K562 (cell line): ENCODE data around the gene SEMA6B. TPM values are rescaled to one million over a fixed set of nuclear protein-coding genes. Genes with fewer than 3 reads are reported as not detected.
A peak's percentile ranks its signal among the peaks of the same experiment; 100 is the strongest.

Source experiments
- EGR1 ChIP-seq: fragments of 450-650 bp; conservative IDR thresholded peaks from 2 replicates; pipeline ENCODE4 v1.6.1; 2017; ENCODE audit warnings: mild to moderate bottlenecking
- FOSL1 ChIP-seq: fragments of 200-800 bp; sonication (Bioruptor generic); conservative IDR thresholded peaks from 2 replicates; pipeline ENCODE4 v1.6.1; 2016; ENCODE audit warnings: missing genetic modification characterization, missing compliant biosample characterization
- HDAC1 ChIP-seq, 2 experiments: fragments of 450-650 bp; IDR thresholded peaks; 2 replicates each; pipeline ENCODE4 v1.6.1; 2016 to 2017; ENCODE audit warnings: inconsistent platforms in 1 of 2, mild to moderate bottlenecking in 1 of 2, moderate library complexity in 1 of 2
- MTA1 ChIP-seq: fragments of 450-650 bp; IDR thresholded peaks from 2 replicates; pipeline ENCODE4 v1.6.1; 2017; ENCODE audit warnings: borderline replicate concordance
- RB1 ChIP-seq: fragments of 450-650 bp; IDR thresholded peaks from 2 replicates; pipeline ENCODE4 v1.6.1; 2017; ENCODE audit warnings: low read depth, mild to moderate bottlenecking
- ZBTB7A ChIP-seq: IDR thresholded peaks from 2 replicates; pipeline ENCODE4 v1.6.1; 2011; ENCODE audit warnings: low read depth, mild to moderate bottlenecking, low read length, moderate library complexity, borderline replicate concordance; ENCODE audit not compliant: control insufficient read depth
- polyA plus RNA-seq, 8 experiments: library from polyadenylated mRNA; depleted of rRNA in 4 of 8; stranded (reverse) in 5 of 8; unstranded in 3 of 8; fragments of >200 nt; fragmentation: Nextera tagmentation in 2 of 8; fragmentation: Illumina TruSeq in 1 of 8; extraction: Ambion mirVana in 2 of 8; extraction: Trizol in 1 of 8; gene quantifications; 2 replicates each; pipeline versions ENCODE4 v1.2.1 to v1.2.3, GENCODE V29; 2011 to 2014; ENCODE audit warnings: inconsistent platforms in 1 of 8, missing spikeins in 1 of 8
- total RNA-seq, 7 experiments: library from RNA; depleted of rRNA in 6 of 7; stranded (reverse); fragments of >200 nt in 6 of 7; fragmentation: Illumina TruSeq in 2 of 7; extraction: Trizol in 2 of 7; gene quantifications; 2 replicates each; pipeline versions ENCODE4 v1.2.1 to v1.2.3, GENCODE V29; 2011 to 2021; ENCODE audit warnings: low replicate concordance in 1 of 7
- TF ChIP-seq, protein P1 (sequence below), 2 experiments: fragments of 450-650 bp; formaldehyde crosslinking in 1 of 2; IDR thresholded peaks; 2 replicates each; pipeline versions ENCODE4 v1.4.0 to v1.6.1; 2014 to 2020; ENCODE audit warnings: mild to moderate bottlenecking in 2 of 2, borderline replicate concordance in 1 of 2, low read depth in 1 of 2
- TF ChIP-seq, protein P2 (sequence below), 2 experiments: fragments of 450-650 bp; IDR thresholded peaks; 2 replicates each; pipeline ENCODE4 v1.6.1; 2018; ENCODE audit warnings: mild to moderate bottlenecking in 2 of 2, low read depth in 1 of 2; ENCODE audit not compliant: partially characterized antibody in 2 of 2
- TF ChIP-seq, protein P3 (sequence below): fragments of 250-450 bp; sonication (Bioruptor Pico); IDR thresholded peaks from 2 replicates; pipeline ENCODE4 v1.8.0; 2022; ENCODE audit warnings: moderate library complexity, mild to moderate bottlenecking, inconsistent platforms
- TF ChIP-seq, protein P4 (sequence below): fragments of 450-650 bp; IDR thresholded peaks from 2 replicates; pipeline ENCODE4 v1.6.1; 2016

SEMA6B gene
- total and polyA plus RNA-seq, 9 of the 15 experiments (the other 6 are each of a cell fraction or from before 2014, with no cell fraction given), result 0.65 to 4.6 (median 2.5) TPM; not detected in 2

DNA sequence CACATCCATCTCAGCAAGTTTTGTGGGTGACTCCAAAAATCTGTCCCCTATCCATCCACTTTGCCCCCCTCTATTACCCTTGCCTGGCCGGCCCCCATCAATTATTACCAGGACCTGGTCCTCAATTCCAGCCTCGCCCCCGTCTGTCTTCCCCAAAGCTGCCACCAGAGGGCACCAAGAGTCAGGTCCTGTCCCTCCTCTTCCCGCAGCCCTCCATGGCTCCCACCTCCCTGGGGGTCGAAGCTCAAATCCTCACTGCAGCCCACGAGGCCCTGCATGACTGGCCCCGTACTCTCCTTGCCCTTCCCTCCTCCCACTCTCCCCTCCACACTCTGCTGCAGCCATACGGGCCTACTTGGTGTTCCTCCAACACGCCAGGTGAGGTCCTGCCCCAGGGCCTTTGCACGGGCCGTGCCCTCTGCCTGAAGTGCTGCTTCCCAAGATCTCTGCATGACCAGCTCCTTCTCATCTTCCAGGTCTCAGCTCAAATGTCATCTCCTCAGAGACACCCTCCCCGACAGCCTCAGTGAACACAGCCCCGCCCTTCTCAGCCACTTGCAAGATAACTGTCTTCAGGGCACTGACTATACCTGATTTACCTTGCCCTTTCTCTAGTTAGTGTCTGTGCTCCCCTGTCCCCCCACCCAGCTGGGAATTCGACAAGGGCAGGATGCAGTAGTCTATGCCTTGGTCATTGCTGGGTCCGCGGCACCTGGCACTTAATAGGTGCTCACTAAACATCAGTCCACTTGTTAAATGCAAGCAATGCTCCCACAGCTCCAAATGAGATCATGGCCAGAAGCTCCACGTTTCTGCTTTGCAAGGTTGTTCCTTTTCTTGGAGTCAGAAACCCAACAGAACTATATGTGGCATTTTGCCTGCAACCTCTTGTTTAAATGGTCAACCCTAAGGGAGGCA lies 16.8 kb upstream of the SEMA6B start (continued):
- TF ChIP-seq, protein P1, sequence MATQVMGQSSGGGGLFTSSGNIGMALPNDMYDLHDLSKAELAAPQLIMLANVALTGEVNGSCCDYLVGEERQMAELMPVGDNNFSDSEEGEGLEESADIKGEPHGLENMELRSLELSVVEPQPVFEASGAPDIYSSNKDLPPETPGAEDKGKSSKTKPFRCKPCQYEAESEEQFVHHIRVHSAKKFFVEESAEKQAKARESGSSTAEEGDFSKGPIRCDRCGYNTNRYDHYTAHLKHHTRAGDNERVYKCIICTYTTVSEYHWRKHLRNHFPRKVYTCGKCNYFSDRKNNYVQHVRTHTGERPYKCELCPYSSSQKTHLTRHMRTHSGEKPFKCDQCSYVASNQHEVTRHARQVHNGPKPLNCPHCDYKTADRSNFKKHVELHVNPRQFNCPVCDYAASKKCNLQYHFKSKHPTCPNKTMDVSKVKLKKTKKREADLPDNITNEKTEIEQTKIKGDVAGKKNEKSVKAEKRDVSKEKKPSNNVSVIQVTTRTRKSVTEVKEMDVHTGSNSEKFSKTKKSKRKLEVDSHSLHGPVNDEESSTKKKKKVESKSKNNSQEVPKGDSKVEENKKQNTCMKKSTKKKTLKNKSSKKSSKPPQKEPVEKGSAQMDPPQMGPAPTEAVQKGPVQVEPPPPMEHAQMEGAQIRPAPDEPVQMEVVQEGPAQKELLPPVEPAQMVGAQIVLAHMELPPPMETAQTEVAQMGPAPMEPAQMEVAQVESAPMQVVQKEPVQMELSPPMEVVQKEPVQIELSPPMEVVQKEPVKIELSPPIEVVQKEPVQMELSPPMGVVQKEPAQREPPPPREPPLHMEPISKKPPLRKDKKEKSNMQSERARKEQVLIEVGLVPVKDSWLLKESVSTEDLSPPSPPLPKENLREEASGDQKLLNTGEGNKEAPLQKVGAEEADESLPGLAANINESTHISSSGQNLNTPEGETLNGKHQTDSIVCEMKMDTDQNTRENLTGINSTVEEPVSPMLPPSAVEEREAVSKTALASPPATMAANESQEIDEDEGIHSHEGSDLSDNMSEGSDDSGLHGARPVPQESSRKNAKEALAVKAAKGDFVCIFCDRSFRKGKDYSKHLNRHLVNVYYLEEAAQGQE (IDR thresholded peaks at IDR 0.05; ENCODE audit: borderline replicate concordance), result peak; percentile 66
- TF ChIP-seq, protein P1 (CRISPR knock-in tag; IDR thresholded peaks at IDR 0.05; ENCODE audit: low read depth), result no peak
- TF ChIP-seq MTA1 (peak; percentile 81), FOSL1 (tag) (no peak), RB1 (0 out of 2 replicates have a peak, but pooled peaks have one; percentile 45), ZBTB7A (peak; percentile 83; the same call in 1 of the 2 replicates), HDAC1 (IDR thresholded peaks at IDR 0.05) (peak; percentile 75 to 83; a peak in 3 of 4 replicates), EGR1 (peak; percentile 75)
- TF ChIP-seq, protein P2, sequence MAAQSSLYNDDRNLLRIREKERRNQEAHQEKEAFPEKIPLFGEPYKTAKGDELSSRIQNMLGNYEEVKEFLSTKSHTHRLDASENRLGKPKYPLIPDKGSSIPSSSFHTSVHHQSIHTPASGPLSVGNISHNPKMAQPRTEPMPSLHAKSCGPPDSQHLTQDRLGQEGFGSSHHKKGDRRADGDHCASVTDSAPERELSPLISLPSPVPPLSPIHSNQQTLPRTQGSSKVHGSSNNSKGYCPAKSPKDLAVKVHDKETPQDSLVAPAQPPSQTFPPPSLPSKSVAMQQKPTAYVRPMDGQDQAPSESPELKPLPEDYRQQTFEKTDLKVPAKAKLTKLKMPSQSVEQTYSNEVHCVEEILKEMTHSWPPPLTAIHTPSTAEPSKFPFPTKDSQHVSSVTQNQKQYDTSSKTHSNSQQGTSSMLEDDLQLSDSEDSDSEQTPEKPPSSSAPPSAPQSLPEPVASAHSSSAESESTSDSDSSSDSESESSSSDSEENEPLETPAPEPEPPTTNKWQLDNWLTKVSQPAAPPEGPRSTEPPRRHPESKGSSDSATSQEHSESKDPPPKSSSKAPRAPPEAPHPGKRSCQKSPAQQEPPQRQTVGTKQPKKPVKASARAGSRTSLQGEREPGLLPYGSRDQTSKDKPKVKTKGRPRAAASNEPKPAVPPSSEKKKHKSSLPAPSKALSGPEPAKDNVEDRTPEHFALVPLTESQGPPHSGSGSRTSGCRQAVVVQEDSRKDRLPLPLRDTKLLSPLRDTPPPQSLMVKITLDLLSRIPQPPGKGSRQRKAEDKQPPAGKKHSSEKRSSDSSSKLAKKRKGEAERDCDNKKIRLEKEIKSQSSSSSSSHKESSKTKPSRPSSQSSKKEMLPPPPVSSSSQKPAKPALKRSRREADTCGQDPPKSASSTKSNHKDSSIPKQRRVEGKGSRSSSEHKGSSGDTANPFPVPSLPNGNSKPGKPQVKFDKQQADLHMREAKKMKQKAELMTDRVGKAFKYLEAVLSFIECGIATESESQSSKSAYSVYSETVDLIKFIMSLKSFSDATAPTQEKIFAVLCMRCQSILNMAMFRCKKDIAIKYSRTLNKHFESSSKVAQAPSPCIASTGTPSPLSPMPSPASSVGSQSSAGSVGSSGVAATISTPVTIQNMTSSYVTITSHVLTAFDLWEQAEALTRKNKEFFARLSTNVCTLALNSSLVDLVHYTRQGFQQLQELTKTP (IDR thresholded peaks at IDR 0.05; ENCODE audit: low read depth in 1 of 2, partially characterized antibody in 2 of 2), result peak in 1 of 2 experiments; percentile 70
- TF ChIP-seq, protein P3, sequence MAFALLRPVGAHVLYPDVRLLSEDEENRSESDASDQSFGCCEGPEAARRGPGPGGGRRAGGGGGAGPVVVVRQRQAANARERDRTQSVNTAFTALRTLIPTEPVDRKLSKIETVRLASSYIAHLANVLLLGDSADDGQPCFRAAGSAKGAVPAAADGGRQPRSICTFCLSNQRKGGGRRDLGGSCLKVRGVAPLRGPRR (CRISPR knock-in tag), result no peak
- TF ChIP-seq, protein P4, sequence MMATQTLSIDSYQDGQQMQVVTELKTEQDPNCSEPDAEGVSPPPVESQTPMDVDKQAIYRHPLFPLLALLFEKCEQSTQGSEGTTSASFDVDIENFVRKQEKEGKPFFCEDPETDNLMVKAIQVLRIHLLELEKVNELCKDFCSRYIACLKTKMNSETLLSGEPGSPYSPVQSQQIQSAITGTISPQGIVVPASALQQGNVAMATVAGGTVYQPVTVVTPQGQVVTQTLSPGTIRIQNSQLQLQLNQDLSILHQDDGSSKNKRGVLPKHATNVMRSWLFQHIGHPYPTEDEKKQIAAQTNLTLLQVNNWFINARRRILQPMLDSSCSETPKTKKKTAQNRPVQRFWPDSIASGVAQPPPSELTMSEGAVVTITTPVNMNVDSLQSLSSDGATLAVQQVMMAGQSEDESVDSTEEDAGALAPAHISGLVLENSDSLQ, result peak; percentile 29; the same call in 1 of the 2 replicates
